ENCODE results near the gene ADAP1.
"Not testable (repeated sequence)": the region's sequence is repeated elsewhere in the genome, so short reads cannot be mapped to it uniquely, and the experiment has no call there.

The ADAP1 gene

GRCh38 chr7:974172-974571 is 19.7 kb upstream of the ADAP1 start:
- DNase-seq, result no peak

DNA sequence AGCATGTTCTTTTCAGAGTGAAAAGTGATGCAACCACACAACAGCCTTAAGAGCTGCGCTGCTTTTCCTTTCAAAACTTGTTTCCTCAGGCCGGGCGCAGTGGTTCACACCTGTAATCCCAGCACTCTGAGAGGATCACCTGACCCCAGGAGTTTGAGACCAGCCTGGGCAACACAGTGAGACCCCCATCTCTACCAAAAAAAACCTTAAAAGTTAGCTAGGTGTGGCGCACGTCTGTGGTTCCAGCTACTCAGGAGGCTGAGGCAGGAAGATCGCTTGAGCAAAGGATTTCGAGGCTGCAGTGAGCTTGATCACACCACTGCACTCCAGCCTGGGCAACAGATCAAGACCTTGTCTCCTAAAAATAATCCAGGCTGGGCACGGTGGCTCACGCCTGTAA is 18.8 kb upstream of the ADAP1 start:
- no peak for DNase-seq

DNA sequence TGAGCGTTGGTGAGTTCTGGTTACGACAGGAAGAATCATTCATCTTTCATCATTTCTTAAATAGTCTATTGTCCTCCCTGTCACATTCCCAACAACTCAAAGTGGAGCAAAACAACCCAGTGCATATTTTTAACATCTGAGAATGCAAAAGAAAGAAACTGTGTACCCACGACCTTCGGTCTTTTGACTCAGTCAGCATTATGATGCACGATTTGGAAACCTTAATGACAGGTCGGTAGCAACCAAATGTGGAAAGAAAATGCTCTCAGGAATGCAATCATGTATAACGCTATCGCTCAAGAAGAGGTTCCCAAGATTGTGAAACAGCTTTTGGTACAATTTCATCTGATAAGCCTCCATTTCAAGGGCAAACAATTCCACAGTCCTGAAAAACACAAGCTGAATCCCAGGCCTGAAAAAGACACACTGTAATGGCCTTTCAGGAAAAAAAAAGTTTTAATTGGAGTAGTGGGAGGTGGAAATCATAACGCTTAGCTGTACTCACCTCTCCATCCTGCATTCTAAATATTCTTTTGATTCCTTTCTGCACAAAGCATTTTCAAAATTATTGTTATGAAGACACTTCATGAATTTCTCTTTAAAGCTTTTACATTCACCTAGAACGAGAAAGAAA is 18.3 kb upstream of the ADAP1 start:
- DNase-seq, result no peak

- DNase-seq, result no peak
Measured at GRCh38 chr7:972110-972509, 17.6 kb upstream of the ADAP1 start.

- no peak for DNase-seq
Measured at GRCh38 chr7:970744-971143, 16.3 kb upstream of the ADAP1 start.

GRCh38 chr7:969403-969802 is 14.9 kb upstream of the ADAP1 start:
- no peak for DNase-seq

DNA sequence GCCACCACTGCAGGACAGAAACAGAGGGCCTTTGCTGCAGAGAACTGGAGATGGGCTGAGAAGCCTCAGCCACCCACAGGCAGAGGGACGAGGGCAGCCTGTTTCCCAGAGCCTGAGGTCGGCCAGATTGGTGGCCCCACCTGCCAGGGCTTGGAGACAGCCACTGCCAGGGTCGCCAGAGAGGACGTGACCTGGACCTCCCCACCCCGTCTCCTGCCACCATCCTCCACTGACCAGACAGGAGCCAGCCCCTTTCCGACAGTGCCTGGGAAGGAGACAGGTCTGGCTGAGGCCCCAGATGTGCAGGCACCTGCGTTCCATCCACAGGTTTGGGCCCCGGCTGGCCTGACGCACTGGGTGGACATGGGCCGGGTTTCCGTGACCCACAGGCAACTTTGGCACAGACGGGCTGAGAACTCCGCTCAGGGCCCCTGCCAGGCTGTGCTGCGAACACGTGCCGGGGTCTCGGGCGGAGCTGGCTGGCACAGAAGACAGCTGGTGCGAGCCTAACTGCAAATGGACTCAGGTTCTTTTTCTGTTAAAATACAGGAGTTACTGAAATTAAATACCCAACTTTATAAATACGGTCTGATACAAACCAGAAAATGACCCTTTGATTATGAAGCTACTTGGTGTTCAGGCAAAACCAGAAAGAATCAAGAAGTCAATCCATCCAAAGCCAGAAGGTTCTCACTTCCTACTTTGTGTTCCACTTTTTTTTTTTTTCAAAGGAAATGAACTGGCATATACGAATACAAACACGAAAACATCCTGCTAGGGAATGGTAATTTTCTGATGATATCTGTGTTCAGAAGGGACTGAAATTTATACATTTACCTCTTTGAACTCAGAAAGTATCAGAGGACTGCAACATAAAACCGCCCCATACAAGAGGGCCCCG is 14.0 kb upstream of the ADAP1 start:
- DNase-seq, result no peak

DNA sequence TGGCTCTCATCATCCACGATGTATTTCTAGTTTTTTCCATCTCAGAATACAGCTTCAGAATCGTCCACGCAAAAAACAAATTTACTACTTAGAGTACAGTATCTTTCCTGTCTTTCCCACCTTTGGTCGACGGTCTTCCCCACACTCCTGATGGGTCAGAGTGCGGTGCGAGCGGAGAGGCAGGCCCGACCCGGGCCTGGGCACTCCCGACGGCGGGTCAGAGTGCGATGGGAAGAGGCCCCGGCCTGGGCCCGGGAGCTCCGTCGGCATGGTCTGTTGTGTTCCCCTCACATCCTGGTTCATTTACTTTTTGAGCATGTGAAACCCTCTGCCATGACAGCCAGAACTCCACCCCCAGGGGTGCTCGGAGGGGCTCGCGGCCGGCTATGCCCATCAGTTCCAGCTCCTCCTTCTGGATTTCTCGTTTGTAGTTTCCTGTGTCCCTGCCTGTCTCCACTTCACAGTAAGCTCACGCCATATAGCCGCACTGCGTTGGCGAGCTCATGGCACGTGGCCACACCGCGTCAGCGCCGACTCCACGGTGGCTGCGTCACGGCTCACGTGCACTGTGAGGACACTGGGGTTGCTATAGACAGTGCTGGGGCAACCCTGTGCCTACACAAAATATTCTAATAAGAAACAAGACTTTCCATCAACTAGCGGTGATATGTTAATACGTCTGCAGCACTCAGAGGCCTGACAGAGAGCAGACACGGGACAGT is 13.0 kb upstream of the ADAP1 start:
- no peak for DNase-seq

GRCh38 chr7:966291-967069 is 12.0 kb upstream of the ADAP1 start:
- no peak for DNase-seq

DNA sequence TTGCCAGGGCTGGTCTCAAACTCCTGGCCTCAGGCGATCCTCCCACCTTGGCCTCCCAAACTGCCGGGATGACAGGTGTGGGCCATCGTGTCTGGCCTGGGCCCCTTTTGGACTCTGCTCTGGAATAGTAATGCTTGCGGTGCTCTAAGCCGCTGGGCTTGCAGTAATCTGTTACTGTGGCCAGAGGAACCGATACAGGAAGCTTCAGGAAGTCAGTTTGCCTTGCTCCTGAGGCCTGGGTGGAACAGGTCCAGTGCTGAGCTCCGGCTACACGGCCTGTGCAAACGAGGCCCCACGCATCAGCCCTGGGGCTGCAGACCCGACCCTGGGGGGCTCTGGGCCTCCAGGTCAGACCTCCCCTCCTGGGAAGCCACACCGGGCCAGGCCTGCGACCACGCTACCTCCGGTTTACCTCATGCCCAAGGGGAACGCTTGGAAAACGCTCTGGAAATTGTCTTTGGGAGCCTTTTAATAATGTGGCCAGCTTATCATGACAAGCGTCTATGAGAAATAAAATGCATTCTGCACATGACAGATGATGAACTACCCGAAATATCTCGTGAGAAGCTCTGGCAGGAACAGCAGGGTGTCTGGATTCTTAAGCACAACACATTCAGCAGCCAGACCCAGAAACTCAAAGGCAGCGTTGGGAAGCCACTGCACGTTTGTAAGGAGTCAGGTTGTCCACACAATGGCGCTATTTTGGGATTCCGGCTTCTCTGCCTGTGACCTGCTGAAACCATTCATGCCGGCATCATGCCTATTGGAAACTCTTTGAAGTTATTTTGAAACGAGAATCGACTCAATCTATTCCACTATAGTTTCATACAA is 10.1 kb upstream of the ADAP1 start:
- no peak for DNase-seq

DNA sequence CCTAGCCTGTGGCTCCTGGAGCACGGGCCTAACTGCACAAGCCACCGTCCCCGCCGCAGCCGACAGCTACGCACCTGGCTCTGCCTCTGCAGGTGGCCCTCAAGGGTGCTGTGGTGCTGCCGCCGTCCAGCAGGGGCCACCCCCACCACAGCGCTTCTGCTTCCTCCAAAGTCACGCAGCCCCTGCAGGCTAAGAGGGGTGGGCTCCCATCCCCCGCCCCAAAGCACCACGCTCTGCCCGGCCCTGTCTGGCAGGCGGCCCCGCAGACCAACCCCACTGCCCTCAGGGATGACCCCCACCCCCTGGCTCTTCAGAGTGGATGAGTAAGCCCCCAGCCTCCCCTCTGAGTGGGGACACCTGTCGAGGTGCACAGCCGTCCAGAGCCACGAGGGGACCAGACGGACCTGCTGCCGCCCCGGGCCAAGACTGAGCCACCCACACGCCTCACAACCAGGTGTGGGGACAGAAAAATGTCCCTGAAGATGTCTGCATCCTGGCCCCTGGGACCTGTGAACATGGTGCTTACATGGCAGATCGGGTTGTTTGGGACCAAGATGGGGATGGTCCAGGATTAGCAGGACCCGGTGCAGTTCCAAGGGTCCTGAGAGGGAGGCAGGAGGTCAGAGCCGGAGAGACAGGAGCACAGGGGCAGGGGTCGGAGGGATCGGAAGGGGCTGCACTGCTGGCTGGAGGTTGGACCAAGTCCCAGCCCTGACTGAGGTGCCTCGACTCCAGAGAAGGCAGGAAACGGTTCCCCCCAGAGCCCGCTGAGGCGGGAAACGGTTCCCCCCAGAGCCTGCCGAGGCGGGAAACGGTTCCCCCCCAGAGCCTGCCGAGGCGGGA is 9.0 kb upstream of the ADAP1 start:
- DNase-seq, result no peak

DNA sequence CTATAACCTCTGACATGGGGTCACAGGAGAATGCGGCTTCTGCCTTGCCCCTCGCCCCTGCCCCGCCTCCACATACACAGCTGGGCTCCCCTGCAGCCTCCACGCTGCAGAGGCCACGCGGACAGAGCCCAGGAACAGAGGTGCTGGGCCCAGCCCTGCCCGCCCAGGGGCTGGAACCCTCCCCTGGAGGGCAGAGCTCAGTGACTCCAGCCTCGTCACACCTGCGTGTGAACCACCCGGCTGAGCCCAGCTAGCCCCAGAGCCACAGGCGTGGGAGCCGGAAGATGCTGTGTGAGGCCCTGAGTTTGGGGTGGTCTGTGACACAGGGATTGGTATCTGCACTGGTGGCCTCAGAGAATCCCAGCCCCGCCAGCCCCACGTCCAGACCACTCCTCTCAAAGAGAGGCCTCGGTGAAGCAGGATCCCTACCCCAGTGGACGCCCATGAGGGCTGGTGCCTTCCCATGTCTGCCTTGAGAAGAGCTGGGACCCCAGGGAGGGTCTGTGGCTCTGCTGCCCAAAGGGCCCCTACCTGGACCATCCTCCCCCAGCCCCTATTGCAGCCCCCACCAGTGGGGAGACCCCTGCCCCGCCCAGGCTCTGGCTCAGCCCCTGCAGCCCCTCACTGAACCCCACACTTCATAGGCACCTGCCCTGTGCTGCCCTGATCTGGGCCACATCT is 8.1 kb upstream of the ADAP1 start:
- DNase-seq, result no peak

GRCh38 chr7:961546-962400 is 7.3 kb upstream of the ADAP1 start:
- no peak for DNase-seq

DNA sequence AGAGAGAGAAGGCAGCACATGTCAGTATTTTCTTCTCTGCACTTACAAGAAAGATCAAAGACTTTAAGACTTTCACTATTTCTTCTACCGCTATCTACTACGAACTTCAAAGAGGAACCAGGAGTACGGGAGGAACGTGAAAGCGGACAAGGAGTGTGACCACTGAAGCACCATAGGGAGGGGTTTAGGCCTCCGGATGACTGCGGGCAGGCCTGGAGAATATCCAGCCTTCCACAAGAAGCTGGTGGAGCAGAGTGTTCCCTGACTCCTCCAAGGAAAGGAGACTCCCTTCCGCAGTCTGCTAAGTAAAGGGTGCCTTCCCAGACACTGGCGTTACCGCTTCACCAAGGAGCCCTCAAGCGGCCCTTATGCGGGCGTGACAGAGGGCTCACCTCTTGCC is 6.5 kb upstream of the ADAP1 start:
- not testable (repeated sequence) for DNase-seq

- no peak for DNase-seq
Measured at GRCh38 chr7:960269-960871, 5.9 kb upstream of the ADAP1 start.

GRCh38 chr7:959740-960139 is 5.3 kb upstream of the ADAP1 start:
- not testable (repeated sequence) for DNase-seq

GRCh38 chr7:959271-959670 is 4.8 kb upstream of the ADAP1 start:
- no peak for DNase-seq

- no peak for DNase-seq
Measured at GRCh38 chr7:958221-959200, 4.0 kb upstream of the ADAP1 start.

Measured in activated CD4-positive, alpha-beta T cell treated with anti-CD3 and anti-CD28 coated beads, Interleukin-10, Interleukin-2, amounts not matched to agents 100 ng/mL and 50 ng/mL, durations not matched to agents 16 hours and 8 hours (primary cell).